ENCODE measurements around the gene SDK2. TPM values are rescaled to one million over a fixed set of nuclear protein-coding genes. Genes with fewer than 3 reads are reported as not detected.

Gene SDK2
- total and polyA plus RNA-seq, 3 experiments from 2014 or later = 0.35 to 0.54 (median 0.44) TPM

GRCh38 chr17:73485130-73485529, 159.1 kb downstream of the SDK2 start:
- CTCF ChIA-PET = no interaction called here
- Histone ChIP-seq H3K9me3 (ENCODE audit: low read length) (no peaks in the 10 kb centered on the region), H3K27ac (ENCODE audit: low read depth, low read length) (no peak overlapping the region), H3K4me1 (ENCODE audit: insufficient read depth, low read length) (no peaks in the 10 kb centered on the region), H3K36me3 (ENCODE audit: insufficient read depth, low read length) (no peaks in the 10 kb centered on the region), H3K27me3 (ENCODE audit: insufficient read depth, low read length, poor library complexity, severe bottlenecking) (no peaks in the 10 kb centered on the region), H3K4me3 (ENCODE audit: low read length) (no peak overlapping the region)
- Mint-ChIP-seq H3K9me3 (peaks cover 3 to 15% (median 8%) of the 10 kb centered on the region in 5 donors), H3K4me1 (no peaks in the 10 kb centered on the region), H3K27ac (no peak overlapping the region), H3K4me3 (no peak overlapping the region), H3K36me3 (peaks cover 0 to 8% (median 3%) of the 10 kb centered on the region in 3 donors), H3K27me3 (peaks cover 0 to 15% of the 10 kb centered on the region in 2 donors)
- POLR2A ChIA-PET = no interaction called here
- no peak for DNase-seq

- ChIA-PET POLR2A (no interaction called here), CTCF (no interaction called here)
- H3K27ac Mint-ChIP-seq = peak overlapping the region in 1 of 8 donors; percentile 72
- H3K36me3 Mint-ChIP-seq = peaks cover 0 to 8% (median 3%) of the 10 kb centered on the region in 3 donors
- no peaks in the 10 kb centered on the region for H3K4me1 Mint-ChIP-seq
- DNase-seq = no peak
- peaks cover 3 to 15% (median 8%) of the 10 kb centered on the region in 5 donors for H3K9me3 Mint-ChIP-seq
- H3K4me3 Mint-ChIP-seq = no peak overlapping the region
- peaks cover 12 to 19% of the 10 kb centered on the region in 2 donors for H3K27me3 Mint-ChIP-seq
- no peaks in the 10 kb centered on the region for H3K36me3 ChIP-seq (ENCODE audit: insufficient read depth, low read length)
- H3K4me1 ChIP-seq (ENCODE audit: insufficient read depth, low read length) = no peaks in the 10 kb centered on the region
- no peaks in the 10 kb centered on the region for H3K27me3 ChIP-seq (ENCODE audit: insufficient read depth, low read length, poor library complexity, severe bottlenecking)
- H3K9me3 ChIP-seq (ENCODE audit: low read length) = no peaks in the 10 kb centered on the region
- H3K27ac ChIP-seq (ENCODE audit: low read depth, low read length) = no peak overlapping the region
- H3K4me3 ChIP-seq (ENCODE audit: low read length) = no peak overlapping the region
Observed at GRCh38 chr17:73482894-73483293, 161.4 kb downstream of the SDK2 start.

- Histone ChIP-seq H3K27ac (ENCODE audit: low read depth, low read length) (no peak overlapping the region), H3K4me1 (ENCODE audit: insufficient read depth, low read length) (no peaks in the 10 kb centered on the region), H3K36me3 (ENCODE audit: insufficient read depth, low read length) (no peaks in the 10 kb centered on the region), H3K9me3 (ENCODE audit: low read length) (no peaks in the 10 kb centered on the region), H3K4me3 (ENCODE audit: low read length) (no peak overlapping the region), H3K27me3 (ENCODE audit: insufficient read depth, low read length, poor library complexity, severe bottlenecking) (no peaks in the 10 kb centered on the region)
- no peak overlapping the region for H3K4me3 Mint-ChIP-seq
- no peak for DNase-seq
- peaks cover 0 to 8% (median 3%) of the 10 kb centered on the region in 3 donors for H3K36me3 Mint-ChIP-seq
- H3K9me3 Mint-ChIP-seq = peaks cover 3 to 15% (median 8%) of the 10 kb centered on the region in 5 donors
- H3K27me3 Mint-ChIP-seq = peaks cover 13 to 19% of the 10 kb centered on the region in 2 donors
- ChIA-PET POLR2A (no interaction called here), CTCF (no interaction called here)
- no peaks in the 10 kb centered on the region for H3K4me1 Mint-ChIP-seq
- H3K27ac Mint-ChIP-seq = peak overlapping the region in 1 of 8 donors; percentile 70
Observed at GRCh38 chr17:73482251-73482716, 162.0 kb downstream of the SDK2 start.

GRCh38 chr17:73481676-73482075, 162.6 kb downstream of the SDK2 start:
- no peaks in the 10 kb centered on the region for H3K4me1 ChIP-seq (ENCODE audit: insufficient read depth, low read length)
- H3K27ac ChIP-seq (ENCODE audit: low read depth, low read length) = no peak overlapping the region
- Mint-ChIP-seq H3K4me3 (no peak overlapping the region), H3K4me1 (no peaks in the 10 kb centered on the region), H3K27me3 (peaks cover 15 to 19% of the 10 kb centered on the region in 2 donors), H3K36me3 (peaks cover 0 to 8% (median 3%) of the 10 kb centered on the region in 3 donors), H3K27ac (no peak overlapping the region), H3K9me3 (peaks cover 3 to 15% (median 8%) of the 10 kb centered on the region in 5 donors)
- H3K9me3 ChIP-seq (ENCODE audit: low read length) = no peaks in the 10 kb centered on the region
- no peak overlapping the region for H3K4me3 ChIP-seq (ENCODE audit: low read length)
- ChIA-PET CTCF (no interaction called here), POLR2A (no interaction called here)
- no peak for DNase-seq
- H3K36me3 ChIP-seq (ENCODE audit: insufficient read depth, low read length) = no peaks in the 10 kb centered on the region
- H3K27me3 ChIP-seq (ENCODE audit: insufficient read depth, low read length, poor library complexity, severe bottlenecking) = no peaks in the 10 kb centered on the region

- Histone ChIP-seq H3K4me1 (ENCODE audit: insufficient read depth, low read length) (no peaks in the 10 kb centered on the region), H3K9me3 (ENCODE audit: low read length) (no peaks in the 10 kb centered on the region), H3K4me3 (ENCODE audit: low read length) (no peak overlapping the region), H3K27me3 (ENCODE audit: insufficient read depth, low read length, poor library complexity, severe bottlenecking) (no peaks in the 10 kb centered on the region), H3K36me3 (ENCODE audit: insufficient read depth, low read length) (no peaks in the 10 kb centered on the region), H3K27ac (ENCODE audit: low read depth, low read length) (no peak overlapping the region)
- ChIA-PET CTCF (no interaction called here), POLR2A (no interaction called here)
- Mint-ChIP-seq H3K27ac (no peak overlapping the region), H3K4me3 (no peak overlapping the region), H3K27me3 (peaks cover 12 to 15% of the 10 kb centered on the region in 2 donors), H3K4me1 (no peaks in the 10 kb centered on the region), H3K36me3 (peaks cover 0 to 8% (median 3%) of the 10 kb centered on the region in 3 donors), H3K9me3 (peaks cover 3 to 10% (median 8%) of the 10 kb centered on the region in 5 donors)
- DNase-seq = no peak
Observed at GRCh38 chr17:73480740-73481139, 163.5 kb downstream of the SDK2 start.

- H3K36me3 Mint-ChIP-seq = no peaks in the 10 kb centered on the region
- no peak overlapping the region for H3K4me3 Mint-ChIP-seq
Observed at GRCh38 chr17:73478768-73479424, 165.3 kb downstream of the SDK2 start.

DNA sequence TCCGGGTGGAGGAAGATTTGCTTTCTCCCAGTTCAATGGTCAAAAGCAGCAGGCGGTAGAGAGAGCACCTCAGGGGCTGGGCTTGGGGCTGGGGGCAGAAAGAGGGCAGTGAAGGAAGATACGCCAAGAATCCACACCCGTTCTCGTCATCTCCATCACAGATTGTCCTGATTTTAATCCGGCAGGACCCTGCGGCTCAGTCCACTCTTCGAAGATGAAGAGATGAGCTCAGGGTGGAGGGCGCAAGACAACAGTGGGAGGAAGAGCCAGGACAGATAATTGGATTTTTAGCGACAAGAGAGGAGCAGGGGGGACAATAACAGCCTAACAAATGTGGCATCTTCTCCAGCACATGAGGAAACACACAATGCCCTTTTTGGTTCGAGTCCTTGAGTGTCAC, 165.9 kb downstream of the SDK2 start:
- Histone ChIP-seq H3K9me3 (ENCODE audit: low read length) (no peaks in the 10 kb centered on the region), H3K4me1 (ENCODE audit: insufficient read depth, low read length) (no peaks in the 10 kb centered on the region), H3K27me3 (ENCODE audit: insufficient read depth, low read length, poor library complexity, severe bottlenecking) (no peaks in the 10 kb centered on the region), H3K27ac (ENCODE audit: low read depth, low read length) (no peak overlapping the region), H3K4me3 (ENCODE audit: low read length) (no peak overlapping the region), H3K36me3 (ENCODE audit: insufficient read depth, low read length) (no peaks in the 10 kb centered on the region)
- ChIA-PET CTCF (no interaction called here), POLR2A (no interaction called here)
- Mint-ChIP-seq H3K9me3 (no peaks in the 10 kb centered on the region), H3K4me3 (no peak overlapping the region), H3K27ac (no peak overlapping the region), H3K27me3 (peaks cover 9 to 15% of the 10 kb centered on the region in 2 donors), H3K36me3 (no peaks in the 10 kb centered on the region), H3K4me1 (peaks cover 0 to 4% (median 0%) of the 10 kb centered on the region in 3 donors)
- no peak for DNase-seq

More at GRCh38 chr17:73478768-73479424, 165.3 kb downstream of the SDK2 start:
- CTCF ChIA-PET = no interaction called here
- Histone ChIP-seq H3K27me3 (ENCODE audit: insufficient read depth, low read length, poor library complexity, severe bottlenecking) (no peaks in the 10 kb centered on the region), H3K9me3 (ENCODE audit: low read length) (no peaks in the 10 kb centered on the region), H3K4me1 (ENCODE audit: insufficient read depth, low read length) (no peaks in the 10 kb centered on the region), H3K27ac (ENCODE audit: low read depth, low read length) (no peak overlapping the region), H3K4me3 (ENCODE audit: low read length) (no peak overlapping the region), H3K36me3 (ENCODE audit: insufficient read depth, low read length) (no peaks in the 10 kb centered on the region)
- H3K4me1 Mint-ChIP-seq = peaks cover 0 to 4% (median 0%) of the 10 kb centered on the region in 3 donors
- H3K27ac Mint-ChIP-seq = peak overlapping the region in 2 of 8 donors; percentile 72 to 75
- POLR2A ChIA-PET = no interaction called here
- H3K9me3 Mint-ChIP-seq = peaks cover 0 to 2% (median 0%) of the 10 kb centered on the region in 5 donors
- H3K27me3 Mint-ChIP-seq = peaks cover 9 to 15% of the 10 kb centered on the region in 2 donors
- DNase-seq = no peak

DNA sequence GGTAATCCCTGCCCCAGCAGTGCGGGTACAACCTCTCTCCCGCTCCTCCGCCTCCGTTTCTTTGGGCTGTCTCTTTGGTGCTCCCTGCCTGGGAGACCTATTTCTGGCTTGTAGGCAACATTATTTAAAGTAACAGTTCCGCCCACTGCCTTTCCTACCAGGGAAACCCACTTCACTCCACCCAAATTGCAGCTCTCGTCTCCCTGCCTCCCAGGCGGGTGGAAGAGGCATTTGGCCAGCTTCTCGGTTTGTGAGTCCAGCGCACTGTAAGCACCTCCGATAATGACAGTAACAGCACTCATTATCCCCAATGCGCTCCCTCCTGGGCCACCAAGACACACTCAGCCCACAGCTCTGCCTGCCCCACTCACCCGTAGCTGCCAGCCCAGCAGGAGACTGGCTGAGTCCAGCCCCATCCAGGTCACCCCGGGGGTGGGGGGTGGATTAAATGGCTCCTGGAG, 167.3 kb downstream of the SDK2 start:
- Histone ChIP-seq H3K36me3 (ENCODE audit: insufficient read depth, low read length) (no peaks in the 10 kb centered on the region), H3K4me3 (ENCODE audit: low read length) (no peak overlapping the region), H3K9me3 (ENCODE audit: low read length) (no peaks in the 10 kb centered on the region), H3K27ac (ENCODE audit: low read depth, low read length) (no peak overlapping the region), H3K27me3 (ENCODE audit: insufficient read depth, low read length, poor library complexity, severe bottlenecking) (no peaks in the 10 kb centered on the region), H3K4me1 (ENCODE audit: insufficient read depth, low read length) (no peaks in the 10 kb centered on the region)
- CTCF ChIA-PET = no interaction called here
- Mint-ChIP-seq H3K4me1 (peaks cover 0 to 7% (median 0%) of the 10 kb centered on the region in 3 donors), H3K4me3 (no peak overlapping the region), H3K9me3 (no peaks in the 10 kb centered on the region), H3K36me3 (no peaks in the 10 kb centered on the region), H3K27me3 (peaks cover 8 to 15% of the 10 kb centered on the region in 2 donors), H3K27ac (no peak overlapping the region)
- no peak for DNase-seq
- POLR2A ChIA-PET = no interaction called here

Data from CD8-positive, alpha-beta memory T cell (primary cell).